PC-3 (cell line): ENCODE results near the gene CFAP221.

Experiments used
- EZH2phosphoT487 ChIP-seq: fragments of 300-600 bp; sonication (generic); IDR thresholded peaks from 2 replicates; pipeline ENCODE4 v1.6.1; 2018; ENCODE audit warnings: mild to moderate bottlenecking, antibody characterized with exemption, low read length, borderline replicate concordance
- TF ChIP-seq, protein P1 (sequence below): fragments of 300-600 bp; sonication (generic); conservative IDR thresholded peaks from 2 replicates; pipeline ENCODE4 v1.5.1; 2017; ENCODE audit warnings: antibody characterized with exemption, low read depth, mild to moderate bottlenecking, low read length

DNA sequence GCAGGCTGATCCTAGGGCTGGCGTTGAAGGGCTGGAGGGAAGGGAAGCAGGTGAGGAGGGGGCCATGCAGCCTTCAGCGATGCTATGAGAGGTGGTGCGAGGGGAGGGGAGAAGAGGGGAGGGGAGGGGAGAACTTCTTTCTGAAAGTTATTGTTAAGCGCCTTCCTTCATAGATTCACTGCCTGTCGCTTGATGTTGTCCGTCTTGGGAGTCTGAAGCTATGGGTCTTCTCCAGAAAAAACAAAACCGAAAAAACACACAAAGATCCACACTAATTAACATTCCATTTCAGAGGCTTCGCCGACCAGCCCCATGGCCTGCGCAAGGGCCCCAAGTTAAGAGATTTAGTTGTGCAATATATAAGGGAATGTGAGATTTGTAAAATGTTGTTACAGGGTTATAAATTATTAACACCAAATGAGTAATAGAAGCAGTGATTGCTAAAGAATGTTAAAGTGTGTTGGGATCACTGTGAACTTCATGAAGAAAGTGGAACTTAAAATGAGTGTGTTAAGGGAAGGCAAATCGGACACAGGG lies 758 bp downstream of the CFAP221 start:
- TF ChIP-seq, protein P1, sequence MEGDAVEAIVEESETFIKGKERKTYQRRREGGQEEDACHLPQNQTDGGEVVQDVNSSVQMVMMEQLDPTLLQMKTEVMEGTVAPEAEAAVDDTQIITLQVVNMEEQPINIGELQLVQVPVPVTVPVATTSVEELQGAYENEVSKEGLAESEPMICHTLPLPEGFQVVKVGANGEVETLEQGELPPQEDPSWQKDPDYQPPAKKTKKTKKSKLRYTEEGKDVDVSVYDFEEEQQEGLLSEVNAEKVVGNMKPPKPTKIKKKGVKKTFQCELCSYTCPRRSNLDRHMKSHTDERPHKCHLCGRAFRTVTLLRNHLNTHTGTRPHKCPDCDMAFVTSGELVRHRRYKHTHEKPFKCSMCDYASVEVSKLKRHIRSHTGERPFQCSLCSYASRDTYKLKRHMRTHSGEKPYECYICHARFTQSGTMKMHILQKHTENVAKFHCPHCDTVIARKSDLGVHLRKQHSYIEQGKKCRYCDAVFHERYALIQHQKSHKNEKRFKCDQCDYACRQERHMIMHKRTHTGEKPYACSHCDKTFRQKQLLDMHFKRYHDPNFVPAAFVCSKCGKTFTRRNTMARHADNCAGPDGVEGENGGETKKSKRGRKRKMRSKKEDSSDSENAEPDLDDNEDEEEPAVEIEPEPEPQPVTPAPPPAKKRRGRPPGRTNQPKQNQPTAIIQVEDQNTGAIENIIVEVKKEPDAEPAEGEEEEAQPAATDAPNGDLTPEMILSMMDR = no peak
- no peak for TF ChIP-seq EZH2phosphoT487
